Breast epithelium (tissue), 4 donors: Measurements from ENCODE around the gene CDH24. TPM values are rescaled to one million over a fixed set of nuclear protein-coding genes. Genes with fewer than 3 reads are reported as not detected.
A peak's percentile ranks its signal among the peaks of the same experiment; 100 is the strongest.

Source experiments
- DNase-seq, 2 donors: peaks; one replicate each; pipeline ENCODE4 v3.0.0-alpha.2; 2019; ENCODE audit warnings: low spot score in 2 of 2
- H3K27ac ChIP-seq, 2 donors: fragments of 200-600 bp; sonication (generic) in 1 of 2; one replicate each; pipeline ENCODE4 v1.5.1; 2016 to 2019; ENCODE audit warnings: mild to moderate bottlenecking in 1 of 2
- H3K27me3 ChIP-seq, 2 donors: fragments of 200-600 bp; sonication (generic) in 1 of 2; one replicate each; pipeline versions ENCODE4 v1.5.1 to v1.6.0; 2017 to 2019; ENCODE audit warnings: control low read depth in 1 of 2, mild to moderate bottlenecking in 1 of 2
- H3K36me3 ChIP-seq: fragments of 200-600 bp; one replicate; pipeline ENCODE4 v1.5.1; 2019
- H3K4me1 ChIP-seq, 2 donors: fragments of 200-600 bp; sonication (generic); one replicate each; pipeline ENCODE4 v1.5.1; 2016 to 2019; ENCODE audit warnings: control low read depth in 1 of 2
- H3K4me3 ChIP-seq, 3 donors: fragments of 200-600 bp; sonication (generic); 1 replicate in 2 of 3; 2 replicates in 1 of 3; pipeline ENCODE4 v1.5.1; 2016 to 2019; ENCODE audit warnings: mild to moderate bottlenecking in 3 of 3, moderate library complexity in 2 of 3
- H3K9me3 ChIP-seq, 2 donors: fragments of 200-600 bp; sonication (generic) in 1 of 2; one replicate each; pipeline ENCODE4 v1.5.1; 2016 to 2019; ENCODE audit warnings: control low read depth in 1 of 2
- POLR2A ChIP-seq: fragments of 450-650 bp; IDR thresholded peaks from one replicate; pipeline ENCODE4 v1.6.1; 2016; ENCODE audit warnings: antibody characterized with exemption, mild to moderate bottlenecking, moderate library complexity
- POLR2AphosphoS5 ChIP-seq, 3 donors: sonication (generic); formaldehyde crosslinking; IDR thresholded peaks; one replicate each; pipeline ENCODE4 v1.6.1; 2017; ENCODE audit warnings: antibody characterized with exemption in 3 of 3
- intact Hi-C: fragments of 100-400 bp; cut with DNase I; formaldehyde crosslinking; loops from one replicate; pipeline ENCODE4 v1.15.1; 2023; ENCODE audit warnings: low total_unique reads
- total RNA-seq, 3 donors: library from RNA; depleted of rRNA; stranded (reverse); fragments of >200 nt; gene quantifications; one replicate each; pipeline ENCODE4 v1.1.0, GENCODE V29; 2016
- TF ChIP-seq, protein P1 (sequence below), 3 donors: fragments of 450-650 bp; IDR thresholded peaks; one replicate each; pipeline ENCODE4 v1.5.1; 2016 to 2017; ENCODE audit warnings: antibody characterized with exemption in 3 of 3, mild to moderate bottlenecking in 3 of 3, moderate library complexity in 3 of 3

The CDH24 gene
- total RNA-seq, 3 donors from 2014 or later = 2.2 to 5.2 (median 3.2) TPM

DNA sequence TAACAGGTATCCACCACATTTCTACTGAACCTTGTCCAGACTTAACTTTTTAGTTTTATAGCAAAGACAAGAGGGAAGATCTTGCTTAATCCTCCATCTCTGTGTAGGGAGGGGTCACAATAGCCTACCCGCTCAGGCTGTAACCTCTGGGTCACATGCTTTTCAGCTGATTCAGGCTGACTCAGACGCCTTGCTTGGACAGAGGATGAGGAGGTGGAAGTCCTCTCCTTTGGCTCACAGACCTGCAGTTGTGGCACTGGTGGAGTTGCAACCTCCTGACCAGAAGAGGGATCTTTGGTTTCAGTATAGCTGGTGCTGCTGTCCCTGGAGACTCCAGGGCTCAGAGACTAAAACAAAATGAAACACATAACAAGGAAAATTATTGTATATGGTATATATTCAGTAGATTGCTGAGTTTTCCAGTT lies 21.4 kb upstream of the CDH24 start:
- no peak for DNase-seq
- Histone ChIP-seq H3K4me3 (no peak overlapping the region), H3K27me3 (no peaks in the 10 kb centered on the region), H3K27ac (peak overlapping the region; percentile 65 to 84), H3K9me3 (no peaks in the 10 kb centered on the region), H3K4me1 (no peaks in the 10 kb centered on the region), H3K36me3 (no peaks in the 10 kb centered on the region)
- intact Hi-C loops = no loop called here
- TF ChIP-seq POLR2A (no peak), POLR2AphosphoS5 (IDR thresholded peaks at IDR 0.05) (peak in 2 of 3 donors; percentile 67 to 89)
- TF ChIP-seq, protein P1, sequence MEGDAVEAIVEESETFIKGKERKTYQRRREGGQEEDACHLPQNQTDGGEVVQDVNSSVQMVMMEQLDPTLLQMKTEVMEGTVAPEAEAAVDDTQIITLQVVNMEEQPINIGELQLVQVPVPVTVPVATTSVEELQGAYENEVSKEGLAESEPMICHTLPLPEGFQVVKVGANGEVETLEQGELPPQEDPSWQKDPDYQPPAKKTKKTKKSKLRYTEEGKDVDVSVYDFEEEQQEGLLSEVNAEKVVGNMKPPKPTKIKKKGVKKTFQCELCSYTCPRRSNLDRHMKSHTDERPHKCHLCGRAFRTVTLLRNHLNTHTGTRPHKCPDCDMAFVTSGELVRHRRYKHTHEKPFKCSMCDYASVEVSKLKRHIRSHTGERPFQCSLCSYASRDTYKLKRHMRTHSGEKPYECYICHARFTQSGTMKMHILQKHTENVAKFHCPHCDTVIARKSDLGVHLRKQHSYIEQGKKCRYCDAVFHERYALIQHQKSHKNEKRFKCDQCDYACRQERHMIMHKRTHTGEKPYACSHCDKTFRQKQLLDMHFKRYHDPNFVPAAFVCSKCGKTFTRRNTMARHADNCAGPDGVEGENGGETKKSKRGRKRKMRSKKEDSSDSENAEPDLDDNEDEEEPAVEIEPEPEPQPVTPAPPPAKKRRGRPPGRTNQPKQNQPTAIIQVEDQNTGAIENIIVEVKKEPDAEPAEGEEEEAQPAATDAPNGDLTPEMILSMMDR (IDR thresholded peaks at IDR 0.05) = no peak

DNA sequence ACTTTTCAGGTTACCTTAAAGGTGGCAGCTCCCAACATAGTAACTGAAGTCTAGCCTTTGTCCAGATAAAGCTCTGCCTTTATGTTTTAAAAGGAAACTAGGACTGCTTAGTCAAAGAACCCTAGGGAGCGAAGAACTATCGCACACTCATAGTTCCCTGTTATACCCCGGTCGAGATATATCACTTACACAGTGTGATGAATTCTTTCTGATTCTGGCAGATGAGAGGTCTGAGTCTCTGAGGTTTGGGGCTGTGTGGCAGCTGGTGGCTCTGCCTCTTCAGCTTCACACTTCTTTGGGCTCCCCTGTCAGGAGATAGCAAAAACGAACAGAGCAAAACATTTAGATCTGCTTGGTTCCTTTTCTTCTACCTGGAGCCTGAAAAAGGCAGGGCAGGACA lies 20.6 kb upstream of the CDH24 start:
- no peaks in the 10 kb centered on the region for H3K36me3 ChIP-seq

DNA sequence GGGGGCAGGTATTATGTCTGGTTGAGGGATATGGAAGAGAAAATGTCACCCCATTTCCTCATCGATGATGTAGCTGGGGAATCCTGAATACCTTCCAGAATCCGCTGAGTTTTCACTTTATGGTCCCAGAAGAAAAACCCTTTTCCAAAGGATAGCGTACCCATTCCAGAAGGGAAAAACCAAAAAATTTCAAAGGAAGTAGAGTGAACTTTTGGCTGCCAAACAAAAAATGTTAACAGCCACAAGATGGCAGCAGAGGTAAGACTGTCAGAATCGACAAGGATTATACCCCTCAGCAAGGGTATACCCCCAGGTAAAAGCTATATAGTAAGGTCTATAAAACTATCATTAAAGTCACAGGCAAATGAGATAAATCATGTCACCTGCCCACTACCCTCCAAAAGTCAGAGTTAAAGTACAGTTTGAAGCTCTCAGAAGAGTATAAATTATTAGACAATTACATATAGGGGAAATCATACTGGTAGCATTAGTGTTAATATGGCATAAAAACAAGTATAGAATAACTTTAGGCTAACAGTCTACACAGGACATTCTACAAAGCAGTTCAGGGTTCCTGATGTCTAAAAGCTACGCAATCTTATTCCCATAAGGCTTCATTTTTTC lies 19.6 kb upstream of the CDH24 start:
- Histone ChIP-seq H3K36me3 (no peaks in the 10 kb centered on the region), H3K27ac (peak overlapping the region in 1 of 2 donors; percentile 50), H3K4me1 (peaks cover 3 to 7% of the 10 kb centered on the region in 2 donors), H3K4me3 (no peak overlapping the region), H3K9me3 (no peaks in the 10 kb centered on the region), H3K27me3 (no peaks in the 10 kb centered on the region)
- no peak for DNase-seq
- no peak for TF ChIP-seq POLR2AphosphoS5 (IDR thresholded peaks at IDR 0.05)
- TF ChIP-seq, protein P1 (IDR thresholded peaks at IDR 0.05) = peak in 1 of 3 donors; percentile 58
- TF ChIP-seq POLR2A = no peak
- intact Hi-C loops = no loop called here

More for the DNA sequence above, 20.6 kb upstream of the CDH24 start:
- Histone ChIP-seq H3K4me3 (no peak overlapping the region), H3K27ac (peak overlapping the region; percentile 65 to 84), H3K9me3 (no peaks in the 10 kb centered on the region), H3K27me3 (no peaks in the 10 kb centered on the region), H3K4me1 (no peaks in the 10 kb centered on the region)
- intact Hi-C loops = no loop called here
- TF ChIP-seq, protein P1 (IDR thresholded peaks at IDR 0.05) = no peak
- TF ChIP-seq POLR2A (no peak), POLR2AphosphoS5 (IDR thresholded peaks at IDR 0.05) (no peak)
- no peak for DNase-seq

DNA sequence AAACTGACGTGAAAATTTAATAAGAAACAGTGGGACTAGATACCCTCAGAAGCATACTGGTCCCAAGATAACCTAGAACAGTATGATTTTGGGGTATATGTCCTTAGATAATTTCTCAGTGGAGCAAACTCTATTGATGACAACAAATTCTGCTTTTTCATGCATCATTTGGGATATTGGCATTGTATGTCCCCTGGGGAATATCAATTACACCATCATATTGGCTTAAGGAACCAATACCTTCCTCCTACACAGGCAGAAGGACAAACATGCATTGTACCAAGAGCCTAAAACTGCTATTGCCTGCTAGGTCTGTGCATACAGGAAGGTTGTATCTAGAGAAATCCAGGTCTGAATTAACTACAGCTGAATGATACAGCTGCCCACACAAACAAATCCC lies 17.6 kb upstream of the CDH24 start:
- intact Hi-C loops = no loop called here
- Histone ChIP-seq H3K27me3 (no peaks in the 10 kb centered on the region), H3K4me1 (peaks cover 7 to 13% of the 10 kb centered on the region in 2 donors), H3K9me3 (no peaks in the 10 kb centered on the region), H3K27ac (no peak overlapping the region), H3K36me3 (no peaks in the 10 kb centered on the region), H3K4me3 (no peak overlapping the region)
- DNase-seq = no peak
- TF ChIP-seq POLR2AphosphoS5 (IDR thresholded peaks at IDR 0.05) (no peak), POLR2A (no peak)
- TF ChIP-seq, protein P1 (IDR thresholded peaks at IDR 0.05) = no peak

DNA sequence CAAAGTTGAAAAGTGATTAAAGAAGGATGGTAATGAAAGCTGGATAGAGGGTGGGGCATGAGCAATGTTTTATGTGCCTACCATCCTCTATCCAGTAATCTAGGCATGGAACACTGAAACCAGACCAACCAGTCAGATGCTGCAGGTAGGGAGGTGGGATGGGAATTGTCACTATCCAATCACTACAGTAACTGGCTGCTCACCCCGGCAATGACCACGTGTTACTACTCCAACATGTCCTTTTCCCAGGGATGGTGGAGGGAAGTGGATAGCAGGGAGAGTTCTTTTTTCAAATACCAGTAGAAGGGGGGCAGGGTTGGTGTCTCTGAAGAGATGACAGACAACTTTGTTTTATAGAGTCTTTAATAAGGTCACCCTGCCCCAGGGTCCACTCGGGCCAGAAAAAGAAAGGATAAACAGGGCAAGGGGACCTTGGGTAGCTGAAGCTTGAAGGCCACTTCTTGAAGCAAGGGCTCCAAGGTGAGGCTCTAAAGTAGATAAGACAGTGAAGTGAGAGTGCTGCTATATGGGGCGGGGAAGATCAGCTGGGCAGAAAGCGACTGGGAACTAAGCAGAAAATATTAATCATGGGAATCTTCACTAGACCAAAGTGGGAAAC lies 14.7 kb upstream of the CDH24 start:
- DNase-seq = no peak

More for the DNA sequence above, 14.7 kb upstream of the CDH24 start:
- H3K27me3 ChIP-seq = no peaks in the 10 kb centered on the region
- intact Hi-C loops = no loop called here
- peak overlapping the region; percentile 84 to 93 for H3K27ac ChIP-seq
- H3K36me3 ChIP-seq = no peaks in the 10 kb centered on the region
- no peak for TF ChIP-seq POLR2AphosphoS5 (IDR thresholded peaks at IDR 0.05)
- no peak for TF ChIP-seq POLR2A
- TF ChIP-seq, protein P1 (IDR thresholded peaks at IDR 0.05) = no peak
- H3K4me1 ChIP-seq = peaks cover 7 to 13% of the 10 kb centered on the region in 2 donors
- H3K4me3 ChIP-seq = peak overlapping the region; percentile 56 to 77 (median 57)
- H3K9me3 ChIP-seq = no peaks in the 10 kb centered on the region
